PC-9 (cell line): ENCODE results near the gene DPH6.

ENCODE experiments used
- CTCF ChIP-seq: fragments of 200-600 bp; sonication (generic); conservative IDR thresholded peaks from 2 replicates; pipeline ENCODE4 v1.6.1; 2017; ENCODE audit warnings: mixed run types, antibody characterized with exemption, mild to moderate bottlenecking, moderate library complexity
- EZH2 ChIP-seq: fragments of 200-600 bp; sonication (generic); IDR thresholded peaks from 2 replicates; pipeline ENCODE4 v1.8.0; 2017; ENCODE audit warnings: antibody characterized with exemption, low read depth

GRCh38 chr15:35566991-35567390 is 21.0 kb upstream of the DPH6 start:
- TF ChIP-seq EZH2 (no peak), CTCF (no peak)
